Measurements from ENCODE around the gene F10.
"Not testable (repeated sequence)": the region's sequence is repeated elsewhere in the genome, so short reads cannot be mapped to it uniquely, and the experiment has no call there.

F10 gene

DNA sequence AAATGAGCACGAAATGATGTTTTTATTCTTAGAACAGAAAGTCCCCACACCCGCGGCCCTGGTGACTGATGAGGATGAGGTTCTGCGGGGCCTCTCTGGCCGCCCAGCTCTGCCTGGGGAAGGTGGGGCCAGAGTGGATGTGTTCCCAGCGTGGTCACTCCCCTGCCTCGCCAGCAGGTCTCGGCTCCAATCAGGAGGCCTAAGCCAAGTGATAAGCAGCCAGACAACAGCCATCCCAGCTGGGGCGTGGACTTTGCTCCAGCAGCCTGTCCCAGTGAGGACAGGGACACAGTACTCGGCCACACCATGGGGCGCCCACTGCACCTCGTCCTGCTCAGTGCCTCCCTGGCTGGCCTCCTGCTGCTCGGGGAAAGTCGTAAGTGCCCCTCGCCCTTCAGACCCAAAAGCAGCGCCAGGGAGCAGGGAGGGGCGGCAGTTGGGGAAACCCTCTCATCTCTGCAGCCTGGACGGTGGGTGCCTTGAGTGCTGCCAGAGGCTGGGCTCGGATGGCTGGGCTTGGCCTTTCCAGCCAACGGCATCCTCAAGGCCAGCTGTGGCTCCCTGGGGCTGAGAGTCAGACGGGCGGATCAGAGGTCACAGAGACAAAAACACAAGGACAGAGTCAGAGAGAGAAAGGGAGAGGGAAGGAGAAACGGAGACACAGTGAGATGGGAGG, at the start of gene F10:
F10 (plus strand) TSS at position 250 of the 676 bp plus-strand sequence; CDS start at position 307, 57 bp downstream.
- no peak for DNase-seq

DNA sequence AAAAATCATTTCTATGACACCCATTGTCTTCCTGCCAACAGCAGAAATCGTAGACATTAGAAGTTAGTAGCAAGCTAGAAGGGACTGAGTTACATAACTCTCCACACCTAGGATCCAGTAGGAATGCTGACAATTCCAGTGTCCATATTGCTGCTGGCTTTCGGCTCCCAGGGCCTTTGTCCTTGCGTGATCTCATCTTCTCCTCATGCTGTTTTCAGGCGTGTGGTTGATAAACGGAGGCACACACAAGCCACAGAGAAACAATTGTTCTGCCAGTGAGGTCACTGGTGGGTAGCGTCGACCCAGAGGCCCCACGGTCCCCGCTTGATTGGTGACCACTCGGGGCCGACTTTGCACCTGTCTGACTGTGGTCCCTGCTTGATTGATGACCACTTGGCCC, 48.7 kb upstream of the F10 start:
- no peak for DNase-seq

DNA sequence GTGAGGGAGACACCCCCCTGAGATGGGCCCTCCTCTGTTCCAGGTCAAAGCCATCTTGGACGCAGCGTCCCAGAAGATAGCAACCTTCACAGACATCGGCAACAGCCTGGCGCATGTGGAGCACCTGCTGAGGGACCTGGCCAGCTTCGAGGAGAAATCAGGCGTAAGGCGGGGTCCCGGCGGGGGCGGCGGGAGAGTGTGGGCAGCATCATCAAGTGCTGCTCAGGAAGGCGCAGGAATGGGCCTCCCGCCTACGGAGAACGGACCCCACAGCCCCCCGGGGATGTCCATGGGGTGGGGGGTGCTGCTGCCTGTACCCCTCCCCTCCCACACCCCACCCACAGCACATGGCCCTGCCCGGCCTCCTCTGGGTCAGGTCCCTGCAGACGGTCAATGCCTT, 48.2 kb upstream of the F10 start:
- no peak for DNase-seq

DNA sequence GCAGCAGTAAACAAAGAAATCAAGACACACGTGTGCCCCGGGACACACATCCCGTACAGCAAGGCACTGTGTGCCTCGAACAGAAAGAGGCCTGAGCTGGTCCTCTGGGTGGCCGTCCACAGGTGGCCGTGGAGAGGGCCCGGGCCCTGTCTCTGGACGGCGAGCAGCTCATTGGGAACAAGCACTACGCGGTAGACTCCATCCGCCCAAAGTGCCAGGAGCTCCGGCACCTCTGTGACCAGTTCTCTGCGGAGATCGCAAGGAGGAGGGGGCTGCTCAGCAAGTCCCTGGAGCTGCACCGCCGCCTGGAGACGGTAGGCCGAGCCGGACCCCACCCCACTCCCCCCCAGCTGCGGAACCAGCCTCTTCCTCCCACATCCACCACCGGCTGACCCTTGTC, 47.7 kb upstream of the F10 start:
- DNase-seq = no peak

DNA sequence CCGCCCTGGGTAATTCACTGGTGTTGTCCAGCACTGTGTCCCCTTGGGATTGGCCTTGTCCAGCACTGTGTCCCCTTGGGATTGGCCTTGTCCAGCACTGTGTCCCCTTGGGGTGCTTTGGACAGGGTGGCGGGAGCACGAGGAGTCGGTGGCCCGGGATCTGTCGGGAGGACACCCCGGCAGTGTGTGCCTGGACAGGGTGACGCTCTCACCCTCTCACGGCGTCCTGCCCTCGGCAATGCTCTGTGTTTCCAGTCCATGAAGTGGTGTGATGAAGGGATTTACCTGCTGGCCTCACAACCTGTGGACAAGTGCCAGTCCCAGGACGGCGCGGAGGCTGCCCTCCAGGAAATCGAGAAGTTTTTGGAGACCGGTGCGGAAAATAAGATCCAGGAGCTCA, 46.9 kb upstream of the F10 start:
- DNase-seq = no peak

DNA sequence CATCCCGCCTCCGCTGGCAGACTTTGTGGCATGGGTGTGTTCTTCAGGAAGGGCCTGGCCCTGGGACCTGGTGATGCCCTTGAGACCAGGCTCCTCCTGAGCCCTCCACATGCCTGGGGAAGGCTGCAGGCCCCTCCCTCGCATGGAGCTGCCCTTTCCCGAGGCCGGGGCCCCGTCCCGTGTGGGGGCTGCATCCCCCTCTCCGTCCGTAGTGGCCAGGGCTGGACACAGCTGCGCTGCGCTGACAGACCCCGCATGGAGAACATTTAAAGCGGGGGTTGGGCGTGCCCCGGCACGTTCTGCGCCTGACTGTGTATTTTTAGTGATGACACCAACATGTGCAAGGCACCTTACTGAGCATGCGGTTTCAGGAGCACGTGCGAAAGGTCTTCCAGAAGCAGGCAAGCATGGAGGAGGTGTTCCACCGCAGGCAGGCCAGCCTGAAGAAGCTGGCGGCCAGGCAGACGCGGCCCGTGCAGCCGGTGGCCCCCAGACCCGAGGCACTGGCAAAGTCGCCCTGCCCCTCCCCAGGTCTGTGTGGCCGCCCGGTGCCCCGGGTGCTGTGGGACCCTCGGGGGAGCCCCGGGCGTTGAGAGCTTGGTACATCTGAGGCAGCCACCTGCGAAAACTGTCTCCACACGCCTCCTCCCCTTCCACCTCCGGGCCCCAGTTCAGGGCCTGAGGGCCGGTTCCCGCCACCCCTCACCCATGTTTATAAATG, 45.8 kb upstream of the F10 start:
- no peak for DNase-seq

DNA sequence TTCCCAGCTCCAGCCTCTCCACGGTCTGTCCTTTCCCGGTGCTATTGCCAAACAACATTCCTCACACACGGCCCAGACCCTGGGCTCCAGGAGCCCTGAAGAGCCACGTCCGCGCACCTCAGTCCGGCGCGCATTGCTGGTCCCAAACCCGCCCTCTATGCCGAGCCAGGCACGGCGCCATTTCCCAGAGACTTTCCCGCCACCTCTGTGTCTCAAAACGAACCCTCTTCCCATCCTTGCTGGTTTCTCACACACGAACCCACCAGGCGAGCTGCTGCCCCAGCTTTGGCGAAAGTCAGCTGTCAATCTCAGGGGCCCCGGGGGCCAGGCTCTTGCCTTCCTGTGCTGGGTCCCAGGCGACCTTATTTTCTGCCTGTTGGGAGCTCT, 45.0 kb upstream of the F10 start:
- DNase-seq = no peak

DNA sequence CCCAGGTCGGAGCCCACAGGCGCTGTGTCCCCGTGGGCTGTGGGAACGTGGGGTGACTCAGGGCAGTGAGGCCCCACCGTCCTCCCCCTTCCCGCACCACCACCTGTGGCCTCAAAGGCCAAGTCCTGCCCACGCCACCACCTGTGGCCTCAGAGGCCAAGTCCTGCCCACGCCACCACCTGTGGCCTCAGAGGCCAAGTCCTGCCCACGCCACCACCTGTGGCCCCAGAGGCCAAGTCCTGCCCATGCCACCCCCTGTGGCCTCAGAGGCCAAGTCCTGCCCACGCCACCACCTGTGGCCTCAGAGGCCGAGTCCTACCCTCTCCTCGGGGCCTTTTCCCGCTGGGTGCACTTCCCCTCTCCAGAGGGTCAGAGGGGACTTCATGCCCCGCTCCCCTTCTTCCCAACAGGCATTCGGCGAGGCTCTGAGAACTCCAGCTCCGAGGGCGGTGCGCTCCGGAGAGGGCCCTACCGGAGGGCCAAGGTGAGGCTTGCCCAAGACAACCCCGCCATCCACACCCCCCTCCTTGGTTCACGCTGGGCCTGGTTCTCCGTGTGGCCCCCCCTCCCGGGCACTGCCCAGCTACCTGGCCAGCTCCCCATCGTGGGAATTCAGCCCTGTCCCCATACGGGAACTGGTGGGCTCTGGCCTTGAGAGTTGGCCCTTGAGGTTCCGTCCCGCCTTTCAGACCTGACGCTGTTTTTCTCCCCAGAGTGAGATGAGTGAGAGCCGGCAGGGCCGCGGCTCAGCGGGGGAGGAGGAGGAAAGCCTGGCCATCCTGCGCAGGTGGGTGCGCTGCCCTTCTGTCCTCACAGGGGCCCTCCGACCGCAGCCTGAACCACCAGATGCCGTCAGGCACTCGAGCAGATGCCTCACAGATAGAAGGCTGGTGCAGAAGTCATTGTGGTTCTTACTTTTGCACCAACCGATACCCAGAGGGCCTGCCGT, 44.4 kb upstream of the F10 start:
- no peak for DNase-seq

DNA sequence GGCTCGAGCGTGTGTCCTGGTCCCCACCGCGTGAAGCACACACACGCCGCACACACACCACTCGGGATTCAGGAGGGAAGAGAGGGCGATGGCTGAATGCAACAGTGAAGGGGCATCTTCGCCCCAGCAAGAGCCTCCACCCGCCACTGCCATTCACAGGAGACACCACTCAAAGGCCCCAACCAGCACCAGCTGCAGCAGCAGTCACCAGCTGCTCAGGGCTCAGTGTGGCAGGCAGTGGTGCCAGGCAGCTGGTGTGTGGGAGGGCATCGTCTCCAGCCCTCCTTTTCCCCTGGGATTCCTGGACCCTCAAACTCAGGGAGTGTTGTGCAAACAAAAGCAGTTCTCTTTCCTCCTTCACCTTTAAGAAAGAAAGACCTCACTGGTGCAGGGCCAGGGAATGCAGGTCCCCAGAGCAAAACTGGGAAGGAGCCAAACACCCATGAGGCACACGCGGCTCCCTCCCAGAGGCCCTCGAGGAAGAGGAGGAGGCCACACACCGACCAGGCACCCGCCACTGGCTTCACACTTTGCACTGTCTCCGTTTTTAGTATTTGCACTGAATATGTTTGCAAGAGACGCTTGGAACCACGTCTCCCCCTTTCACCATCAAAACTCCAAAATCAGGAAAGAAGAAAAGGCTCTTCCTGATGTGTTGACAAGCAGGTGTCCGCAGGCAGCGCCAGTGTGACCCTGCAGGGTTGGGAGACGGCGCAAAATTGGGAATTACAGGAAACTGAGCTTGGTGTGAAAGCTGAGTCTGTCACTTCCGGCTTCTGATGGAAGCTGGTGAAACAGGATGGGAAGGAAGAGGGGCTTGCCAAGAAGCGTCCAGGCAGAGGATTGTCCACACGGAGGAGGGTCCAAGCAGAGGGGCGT, 43.5 kb upstream of the F10 start:
- DNase-seq = no peak

DNA sequence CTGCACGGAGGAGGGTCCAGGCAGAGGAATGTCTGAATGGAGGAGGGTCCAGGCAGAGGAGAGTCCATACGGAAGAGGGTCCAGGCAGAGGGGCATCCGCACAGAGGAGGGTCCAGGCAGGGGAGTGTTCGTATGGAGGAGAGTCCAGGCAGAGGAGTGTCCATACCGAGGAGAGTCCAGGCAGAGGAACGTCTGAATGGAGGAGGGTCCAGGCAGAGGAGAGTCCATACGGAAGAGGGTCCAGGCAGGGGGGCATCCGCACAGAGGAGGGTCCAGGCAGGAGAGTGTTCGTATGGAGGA, 42.9 kb upstream of the F10 start:
- not testable (repeated sequence) for DNase-seq

DNA sequence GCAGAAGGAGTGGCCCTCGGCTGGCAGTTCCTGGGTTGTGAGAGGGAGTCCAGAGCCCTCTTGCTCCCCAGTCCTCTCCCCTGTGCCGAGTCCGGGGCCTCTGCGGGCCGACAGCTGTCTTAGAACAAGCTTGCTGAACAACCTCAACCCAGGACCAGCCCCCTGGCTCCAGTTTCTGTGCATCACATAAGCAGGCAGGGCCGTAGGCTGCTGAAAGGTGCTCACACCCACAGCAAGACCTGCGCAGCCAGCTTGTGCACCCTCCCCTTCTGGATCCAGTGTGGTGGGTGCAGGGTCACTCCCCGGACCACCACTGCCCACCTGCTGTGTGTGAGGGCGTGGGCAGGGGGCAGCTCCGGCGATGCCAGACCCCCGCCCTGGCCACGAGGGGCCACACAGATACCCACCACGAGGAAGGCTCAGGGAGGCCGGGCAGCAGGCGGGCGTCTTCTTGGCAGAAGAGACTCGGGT, 42.2 kb upstream of the F10 start:
- DNase-seq = no peak

DNA sequence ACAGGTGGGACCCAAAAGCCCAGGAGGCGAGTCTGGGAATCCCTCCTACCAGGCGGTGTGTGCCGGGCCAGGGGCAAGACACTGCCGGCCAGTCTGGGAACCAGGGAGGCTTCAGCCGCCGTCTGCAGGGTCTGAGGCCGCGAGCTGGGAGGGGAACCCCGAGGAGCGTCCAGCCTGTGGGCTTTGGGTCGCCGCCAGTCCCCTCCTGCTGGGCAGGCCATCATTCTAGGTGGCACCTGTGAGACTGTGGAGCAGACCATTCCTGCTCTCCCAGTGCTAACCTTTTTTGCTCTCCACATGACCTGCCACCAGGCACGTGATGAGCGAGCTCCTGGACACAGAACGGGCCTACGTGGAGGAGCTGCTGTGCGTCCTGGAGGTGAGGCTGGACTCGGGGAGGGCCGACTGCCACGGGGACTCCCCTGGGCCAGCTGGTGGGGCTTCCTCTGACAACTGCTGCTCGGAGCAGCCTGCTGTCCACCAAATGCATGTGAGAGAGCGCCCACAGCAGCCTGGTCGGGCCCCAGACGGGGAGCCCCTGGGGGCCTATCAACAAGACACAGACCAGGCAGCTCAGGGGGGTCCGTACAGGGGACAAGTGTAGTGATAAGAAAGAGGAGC, 41.6 kb upstream of the F10 start:
- DNase-seq = no peak

DNA sequence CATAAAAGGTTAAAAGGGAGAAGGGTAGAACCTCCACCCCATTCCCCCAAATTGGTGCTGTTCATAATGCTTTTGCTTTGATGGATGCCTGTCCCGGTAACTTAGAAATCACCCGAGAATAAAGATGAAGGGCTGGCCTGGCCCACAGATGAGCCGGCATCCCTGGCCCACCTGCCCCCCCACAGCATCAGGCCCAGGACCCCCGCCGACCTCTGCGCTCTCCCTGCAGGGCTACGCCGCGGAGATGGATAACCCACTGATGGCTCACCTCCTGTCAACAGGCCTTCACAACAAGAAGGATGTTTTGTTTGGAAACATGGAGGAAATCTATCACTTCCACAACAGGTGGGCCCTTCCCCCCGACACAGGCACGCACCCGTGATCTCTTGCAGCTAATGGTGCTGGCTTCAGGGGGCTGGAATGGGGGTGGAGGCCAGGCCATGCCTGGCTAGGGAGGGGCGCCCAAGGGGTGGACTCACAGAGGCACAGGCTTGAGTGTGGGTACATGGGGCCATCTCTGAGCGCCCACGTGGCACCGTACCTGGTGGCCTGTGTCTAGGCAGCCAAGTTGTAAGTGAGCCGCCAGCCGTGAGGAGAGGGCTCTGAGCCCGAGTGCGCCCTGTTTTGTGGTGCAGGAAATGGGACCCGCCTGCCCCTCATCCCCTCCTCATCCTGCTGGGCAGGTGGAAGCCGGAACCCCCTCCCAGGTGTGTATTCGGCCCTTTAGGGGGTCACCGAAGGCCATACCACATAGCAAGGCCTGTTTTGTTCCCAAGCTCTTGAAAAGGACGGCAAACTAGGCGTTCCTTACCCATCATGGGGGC, 40.2 kb upstream of the F10 start:
- no peak for DNase-seq

DNA sequence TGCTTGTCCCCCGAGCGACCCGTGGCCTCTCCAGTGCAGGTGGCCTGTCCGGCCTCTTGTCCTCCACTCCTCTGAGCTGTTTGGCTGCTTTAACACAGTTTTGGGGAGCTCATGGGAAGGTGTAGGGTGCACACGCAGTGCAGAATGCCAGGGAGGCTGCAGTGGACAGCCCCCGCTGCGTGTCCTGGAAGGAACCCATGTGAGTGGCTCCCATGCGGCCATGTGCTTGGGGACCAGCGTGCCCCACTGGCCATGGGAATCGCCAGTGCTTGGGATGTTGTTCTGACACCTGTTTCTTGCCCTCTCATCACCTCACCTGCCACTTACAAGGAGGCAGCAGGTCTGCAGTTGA, 39.6 kb upstream of the F10 start:
- no peak for DNase-seq

DNA sequence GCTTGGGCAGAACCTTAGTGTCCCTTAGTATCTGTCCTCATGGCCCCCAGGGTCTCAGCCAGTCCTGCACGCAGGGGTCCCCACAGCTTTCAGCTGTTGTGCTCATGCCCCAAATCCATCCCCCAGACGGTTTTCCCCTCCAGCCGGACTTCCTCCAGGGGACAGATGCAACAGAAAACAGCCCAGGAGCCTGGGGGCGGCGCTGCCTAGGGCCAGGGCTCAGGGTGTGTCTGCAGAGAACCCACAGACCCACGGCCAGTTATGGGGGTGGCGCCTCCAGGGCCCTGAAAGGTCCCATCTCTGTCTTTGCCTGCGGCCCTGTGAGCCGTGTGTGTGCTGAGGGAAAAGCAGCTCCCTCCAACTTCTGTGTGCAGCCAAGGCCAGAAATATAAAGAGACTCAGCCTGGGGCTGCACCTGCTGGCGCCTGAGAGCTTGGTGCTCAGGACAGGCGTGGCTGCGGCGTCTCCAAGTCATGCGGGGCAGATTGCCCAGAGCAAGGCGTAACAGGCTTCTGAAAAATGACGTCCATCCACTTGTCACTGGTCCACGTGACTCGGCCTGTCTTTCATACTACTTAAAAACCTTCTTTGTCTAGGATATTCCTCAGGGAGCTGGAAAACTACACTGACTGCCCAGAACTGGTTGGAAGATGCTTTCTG, 39.1 kb upstream of the F10 start:
- DNase-seq = no peak

DNA sequence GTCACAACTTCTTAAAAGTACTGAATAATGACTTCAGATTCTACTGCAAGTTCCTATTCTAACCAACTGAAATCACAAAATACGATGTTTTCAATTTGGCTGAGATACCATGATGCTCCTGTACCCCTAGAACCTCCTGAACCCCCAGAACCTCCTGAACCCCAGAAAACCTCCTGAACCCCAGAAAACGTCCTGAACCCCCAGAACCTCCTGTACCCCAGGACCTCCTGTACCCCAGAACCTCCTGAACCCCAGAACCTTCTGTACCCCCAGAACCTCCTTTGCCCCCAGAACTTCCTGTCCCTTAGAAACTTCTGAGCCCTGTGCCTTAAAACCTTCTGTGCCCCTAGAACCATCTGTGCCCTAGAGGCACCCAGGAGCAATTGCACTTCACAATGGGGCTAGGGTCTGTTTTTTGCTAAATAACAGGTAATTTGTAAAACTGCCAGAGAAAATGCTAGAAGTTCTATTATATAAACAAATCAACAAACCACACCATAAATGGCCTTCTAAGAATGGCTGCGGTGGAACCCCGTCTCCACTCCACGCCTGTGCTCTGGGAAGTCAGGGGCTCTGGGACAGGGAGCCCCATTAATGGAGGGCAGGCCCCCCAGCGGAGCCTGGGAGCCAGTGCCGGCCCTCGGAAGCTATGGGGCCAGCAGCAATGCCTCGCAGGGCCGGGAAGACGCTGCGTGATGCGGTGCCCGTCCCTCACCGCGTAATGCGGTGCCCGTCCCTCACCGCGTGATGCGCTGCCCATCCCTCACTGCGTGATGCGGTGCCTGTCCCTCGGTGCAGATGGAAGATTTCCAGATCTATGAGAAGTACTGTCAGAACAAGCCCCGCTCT, 38.3 kb upstream of the F10 start:
- DNase-seq = no peak

DNA sequence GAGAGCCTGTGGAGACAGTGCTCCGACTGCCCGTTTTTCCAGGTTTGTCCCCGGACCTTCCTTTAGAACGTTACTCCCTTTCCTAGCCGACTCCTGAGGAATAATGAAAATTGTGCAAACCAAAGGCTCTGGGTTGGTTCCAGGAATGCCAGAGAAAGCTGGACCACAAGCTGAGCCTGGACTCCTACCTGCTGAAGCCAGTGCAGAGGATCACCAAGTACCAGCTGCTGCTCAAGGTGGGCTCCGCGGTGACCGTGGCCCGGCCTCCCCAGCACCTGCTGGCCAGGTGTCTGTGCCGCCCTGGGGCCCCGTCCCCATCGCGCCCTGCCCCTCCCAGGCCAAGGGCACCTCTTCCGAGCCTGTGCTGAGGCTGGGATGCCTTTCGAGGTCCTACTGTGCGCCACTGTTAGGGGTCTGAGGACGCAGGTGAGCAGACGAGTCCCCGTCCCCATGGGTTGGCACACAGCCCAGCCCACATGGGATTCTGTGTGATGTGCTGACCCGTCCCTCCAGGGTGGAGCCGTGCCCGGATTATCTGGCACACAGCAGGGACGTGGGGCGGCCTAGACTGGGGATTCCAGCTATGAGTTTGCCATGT, 37.6 kb upstream of the F10 start:
- no peak for DNase-seq

DNA sequence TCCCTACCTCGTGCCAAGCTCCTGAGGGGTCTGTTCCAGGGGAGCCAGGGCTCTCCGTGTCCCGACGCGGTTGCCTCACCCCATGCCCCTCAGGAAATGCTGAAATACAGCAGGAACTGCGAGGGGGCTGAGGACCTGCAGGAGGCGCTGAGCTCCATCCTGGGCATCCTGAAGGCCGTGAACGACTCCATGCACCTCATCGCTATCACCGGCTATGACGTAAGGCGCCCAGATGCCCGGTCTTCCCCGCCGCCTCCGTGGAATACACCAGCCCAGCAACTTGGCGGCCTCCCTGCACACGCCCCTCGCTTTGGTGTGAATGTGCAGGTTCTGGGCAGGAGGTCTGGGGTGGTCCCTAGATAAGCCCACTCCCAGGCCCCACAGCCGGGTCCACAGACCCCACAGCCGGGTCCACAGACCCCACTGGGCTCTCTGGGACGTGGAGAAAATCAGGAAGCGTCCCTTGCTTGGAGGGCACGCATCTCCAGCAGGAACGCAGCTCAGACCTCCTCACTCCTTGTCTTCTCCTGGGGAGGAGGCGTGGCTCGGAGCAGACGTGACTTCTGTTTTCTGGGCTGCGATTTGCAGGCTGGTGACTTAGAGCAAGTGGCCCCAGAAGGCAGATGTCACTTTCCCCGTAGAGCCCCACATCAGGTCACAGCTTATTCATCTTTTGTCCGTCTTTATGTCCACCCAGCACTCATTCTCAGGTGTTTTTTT, 36.4 kb upstream of the F10 start:
- no peak for DNase-seq

Measured in NK-92 treated with Interleukin-12 subunit alpha and Interleukin-12 subunit beta, amount 100 ng/mL, for 24 hours (cell line).